ENCODE results near the gene PADI1. TPM values are rescaled to one million over a fixed set of nuclear protein-coding genes. Genes with fewer than 3 reads are reported as not detected.

Gene PADI1
- total RNA-seq, 4 donors from 2014 or later, result not detected

- no peaks in the 10 kb centered on the region for H3K4me1 ChIP-seq
- no peak overlapping the region for H3K4me3 ChIP-seq
- DNase-seq, result peak in 2 of 3 donors; percentile 3 to 14
- H3K36me3 ChIP-seq, result no peaks in the 10 kb centered on the region
- H3K9me3 ChIP-seq, result no peaks in the 10 kb centered on the region
- H3K27me3 ChIP-seq, result no peaks in the 10 kb centered on the region
- no peak overlapping the region for H3K27ac ChIP-seq
- no peak for TF ChIP-seq CTCF (IDR thresholded peaks at IDR 0.05)
- no peak for TF ChIP-seq POLR2A (IDR thresholded peaks at IDR 0.05)
Measured at GRCh38 chr1:17197696-17198095, 7.2 kb upstream of the PADI1 start.

- no peak overlapping the region for H3K4me3 ChIP-seq
- H3K36me3 ChIP-seq, result no peaks in the 10 kb centered on the region
- no peak for TF ChIP-seq POLR2A (IDR thresholded peaks at IDR 0.05)
- no peak for TF ChIP-seq CTCF (IDR thresholded peaks at IDR 0.05)
- no peaks in the 10 kb centered on the region for H3K27me3 ChIP-seq
- no peaks in the 10 kb centered on the region for H3K9me3 ChIP-seq
- no peak overlapping the region for H3K27ac ChIP-seq
- peak in 2 of 3 donors; percentile 31 to 36 for DNase-seq
- H3K4me1 ChIP-seq, result no peaks in the 10 kb centered on the region
Measured at GRCh38 chr1:17198476-17199258, 6.3 kb upstream of the PADI1 start.

- DNase-seq, result peak in 2 of 3 donors; percentile 28 to 43
- Histone ChIP-seq H3K4me1 (no peaks in the 10 kb centered on the region), H3K9me3 (no peaks in the 10 kb centered on the region), H3K27me3 (no peaks in the 10 kb centered on the region), H3K27ac (no peak overlapping the region), H3K4me3 (no peak overlapping the region), H3K36me3 (no peaks in the 10 kb centered on the region)
- no peak for TF ChIP-seq POLR2A (IDR thresholded peaks at IDR 0.05)
- TF ChIP-seq CTCF (IDR thresholded peaks at IDR 0.05), result no peak
Measured at GRCh38 chr1:17199267-17200044, 5.5 kb upstream of the PADI1 start.

DNA sequence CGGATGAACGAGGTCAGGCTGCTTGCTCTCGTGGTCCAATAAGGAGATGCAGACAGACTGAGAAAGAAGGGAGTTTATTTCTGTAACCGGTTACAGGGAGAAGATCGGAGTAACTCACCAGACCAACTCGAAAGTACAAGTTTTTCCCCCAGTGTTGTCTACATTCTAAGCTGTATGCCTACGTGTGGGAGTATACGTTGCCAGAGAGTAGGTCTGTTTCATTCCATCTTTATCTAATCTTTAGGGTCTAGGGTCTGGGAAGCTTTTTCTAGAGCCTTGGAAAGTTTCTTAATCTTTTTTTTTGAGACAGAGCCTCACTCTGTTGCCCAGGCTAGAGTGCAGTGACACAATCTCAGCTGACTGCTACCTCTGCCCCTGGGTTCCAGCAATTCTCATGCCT, 4.7 kb upstream of the PADI1 start:
- no peaks in the 10 kb centered on the region for H3K27me3 ChIP-seq
- H3K27ac ChIP-seq, result no peak overlapping the region
- no peaks in the 10 kb centered on the region for H3K9me3 ChIP-seq
- H3K4me3 ChIP-seq, result no peak overlapping the region
- no peaks in the 10 kb centered on the region for H3K4me1 ChIP-seq
- DNase-seq, result no peak
- no peak for TF ChIP-seq POLR2A (IDR thresholded peaks at IDR 0.05)
- TF ChIP-seq CTCF (IDR thresholded peaks at IDR 0.05), result no peak
- no peaks in the 10 kb centered on the region for H3K36me3 ChIP-seq

- Histone ChIP-seq H3K27me3 (no peaks in the 10 kb centered on the region), H3K9me3 (no peaks in the 10 kb centered on the region), H3K36me3 (no peaks in the 10 kb centered on the region), H3K4me3 (no peak overlapping the region), H3K4me1 (no peaks in the 10 kb centered on the region), H3K27ac (no peak overlapping the region)
- peak in 1 of 3 donors; percentile 11 for DNase-seq
- TF ChIP-seq POLR2A (IDR thresholded peaks at IDR 0.05) (no peak), CTCF (IDR thresholded peaks at IDR 0.05) (no peak)
Measured at GRCh38 chr1:17200756-17201155, 4.2 kb upstream of the PADI1 start.
